Fibroblast of mammary gland (primary cell): ENCODE measurements around the gene TCF15.
"Not testable (repeated sequence)": the region's sequence is repeated elsewhere in the genome, so short reads cannot be mapped to it uniquely, and the experiment has no call there.

Source experiments
- DNase-seq: peaks from one replicate; pipeline ENCODE4 v3.0.0-alpha.2; 2010; ENCODE audit warnings: low read depth
- H3K4me3 ChIP-seq: 2 replicates; pipeline ENCODE4 v1.5.1; 2011; ENCODE audit warnings: low read depth, mild to moderate bottlenecking, low read length, moderate library complexity; ENCODE audit not compliant: control insufficient read depth
- CTCF ChIP-seq: conservative IDR thresholded peaks from 2 replicates; pipeline ENCODE4 v1.5.1; 2011; ENCODE audit warnings: low read depth, low read length, inconsistent platforms; ENCODE audit not compliant: control insufficient read depth, insufficient read depth

The TCF15 gene

GRCh38 chr20:646868-647233, 36.7 kb upstream of the TCF15 start:
- H3K4me3 ChIP-seq, result no peak overlapping the region
- DNase-seq, result no peak
- TF ChIP-seq CTCF, result no peak

- no peak for DNase-seq
- TF ChIP-seq CTCF, result no peak
- no peak overlapping the region for H3K4me3 ChIP-seq
These were observed 36.2 kb upstream of the TCF15 start for GRCh38 chr20:646107-646867.

- DNase-seq, result peak; percentile 54
- peak; percentile 89 for TF ChIP-seq CTCF
- H3K4me3 ChIP-seq, result no peak overlapping the region
These were observed 35.4 kb upstream of the TCF15 start for GRCh38 chr20:645318-646106.

- DNase-seq, result no peak
- no peak overlapping the region for H3K4me3 ChIP-seq
- TF ChIP-seq CTCF, result no peak
These were observed 34.7 kb upstream of the TCF15 start for GRCh38 chr20:644692-645317.

- H3K4me3 ChIP-seq, result no peak overlapping the region
- TF ChIP-seq CTCF, result no peak
- no peak for DNase-seq
These were observed 32.5 kb upstream of the TCF15 start for GRCh38 chr20:642398-643174.

- DNase-seq, H3K4me3 ChIP-seq: not testable (repeated sequence)
These were observed 31.9 kb upstream of the TCF15 start for GRCh38 chr20:642013-642397.
